Fibroblast of mammary gland (primary cell): Measurements from ENCODE around the gene HIP1.
"Not testable (repeated sequence)": the region's sequence is repeated elsewhere in the genome, so short reads cannot be mapped to it uniquely, and the experiment has no call there.

Source experiments
- DNase-seq: peaks from one replicate; pipeline ENCODE4 v3.0.0-alpha.2; 2010; ENCODE audit warnings: low read depth
- H3K4me3 ChIP-seq: 2 replicates; pipeline ENCODE4 v1.5.1; 2011; ENCODE audit warnings: low read depth, mild to moderate bottlenecking, low read length, moderate library complexity; ENCODE audit not compliant: control insufficient read depth
- CTCF ChIP-seq: conservative IDR thresholded peaks from 2 replicates; pipeline ENCODE4 v1.5.1; 2011; ENCODE audit warnings: low read depth, low read length, inconsistent platforms; ENCODE audit not compliant: control insufficient read depth, insufficient read depth

The HIP1 gene

DNA sequence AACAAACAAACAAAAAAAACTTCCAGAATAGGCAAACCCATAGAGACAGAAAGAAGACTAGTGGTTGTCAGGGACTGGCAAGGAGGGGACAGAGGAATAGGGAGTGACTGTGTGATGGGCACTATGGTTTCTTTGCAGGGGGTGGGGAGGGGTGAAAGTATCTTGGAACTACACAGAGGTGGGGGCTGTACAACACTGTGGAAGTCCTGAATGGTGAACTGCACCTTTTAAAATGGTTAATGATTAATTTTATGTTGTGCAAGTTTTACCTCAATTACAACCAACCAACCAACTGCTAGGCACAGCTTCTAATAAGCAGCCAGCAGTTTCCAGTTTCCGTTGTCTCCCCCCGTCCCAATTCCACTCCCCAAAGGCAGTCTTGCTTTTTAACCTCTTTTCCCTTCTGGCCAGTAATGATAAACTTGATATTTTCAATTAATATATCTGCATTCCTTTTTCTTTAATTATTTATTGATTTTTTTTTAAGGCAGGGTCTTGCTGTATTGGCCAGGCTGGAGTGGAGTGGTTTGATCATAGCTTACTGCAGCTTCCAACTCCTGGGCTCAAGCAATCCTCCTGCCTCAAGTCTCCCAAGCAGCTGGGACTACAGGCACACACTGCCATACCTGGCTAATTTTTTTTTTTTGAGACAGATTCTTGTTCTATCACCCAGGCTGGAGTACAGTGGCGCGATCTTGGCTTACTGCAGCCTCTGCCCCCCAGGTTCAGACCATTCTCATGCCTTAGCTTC is 46.8 kb downstream of the HIP1 start:
- TF ChIP-seq CTCF, result no peak
- no peak for DNase-seq
- no peak overlapping the region for H3K4me3 ChIP-seq

- no peak for DNase-seq
- H3K4me3 ChIP-seq, result no peak overlapping the region
- TF ChIP-seq CTCF, result no peak
Measured at GRCh38 chr7:75690121-75690523, 48.6 kb downstream of the HIP1 start.

DNA sequence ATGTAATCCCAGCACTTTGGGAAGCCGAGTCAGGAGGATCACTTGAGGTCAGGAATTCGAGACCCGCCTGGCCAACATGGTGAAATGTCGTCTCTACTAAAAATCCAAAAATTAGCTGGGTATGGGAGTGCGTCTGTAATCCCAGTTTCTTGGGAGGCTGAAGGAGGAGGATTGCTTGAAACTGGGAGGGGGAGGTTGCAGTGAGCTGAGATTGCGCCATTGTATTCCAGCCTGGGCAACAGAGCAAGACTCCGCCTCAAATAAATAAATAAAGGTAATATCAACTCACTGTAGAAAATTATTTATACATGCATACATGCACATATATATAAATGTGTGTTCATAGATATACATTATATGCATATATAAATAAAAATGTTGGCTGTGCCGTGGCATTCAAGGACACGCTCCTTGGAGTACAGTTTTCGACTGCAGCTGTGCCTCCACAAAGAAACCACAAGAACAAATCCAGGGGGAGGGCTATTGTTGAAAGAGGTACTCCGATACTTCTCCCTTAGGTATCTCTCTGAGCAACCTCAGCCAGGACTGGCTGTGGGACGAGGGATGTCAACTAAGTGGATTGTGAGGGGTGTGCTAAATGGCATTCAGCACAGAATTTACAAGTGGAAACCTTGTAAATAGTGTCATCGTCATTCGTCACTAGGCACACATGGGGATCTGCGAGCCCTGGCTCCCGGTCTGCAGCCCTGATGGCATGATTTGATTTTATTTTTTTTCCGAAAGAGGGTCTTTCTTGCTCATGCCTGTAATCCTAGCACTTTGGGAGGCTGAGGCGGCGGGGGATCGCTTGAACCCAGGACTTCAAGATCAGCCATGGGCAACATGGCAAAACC is 49.3 kb downstream of the HIP1 start:
- no peak for TF ChIP-seq CTCF
- DNase-seq, result no peak
- no peak overlapping the region for H3K4me3 ChIP-seq

DNA sequence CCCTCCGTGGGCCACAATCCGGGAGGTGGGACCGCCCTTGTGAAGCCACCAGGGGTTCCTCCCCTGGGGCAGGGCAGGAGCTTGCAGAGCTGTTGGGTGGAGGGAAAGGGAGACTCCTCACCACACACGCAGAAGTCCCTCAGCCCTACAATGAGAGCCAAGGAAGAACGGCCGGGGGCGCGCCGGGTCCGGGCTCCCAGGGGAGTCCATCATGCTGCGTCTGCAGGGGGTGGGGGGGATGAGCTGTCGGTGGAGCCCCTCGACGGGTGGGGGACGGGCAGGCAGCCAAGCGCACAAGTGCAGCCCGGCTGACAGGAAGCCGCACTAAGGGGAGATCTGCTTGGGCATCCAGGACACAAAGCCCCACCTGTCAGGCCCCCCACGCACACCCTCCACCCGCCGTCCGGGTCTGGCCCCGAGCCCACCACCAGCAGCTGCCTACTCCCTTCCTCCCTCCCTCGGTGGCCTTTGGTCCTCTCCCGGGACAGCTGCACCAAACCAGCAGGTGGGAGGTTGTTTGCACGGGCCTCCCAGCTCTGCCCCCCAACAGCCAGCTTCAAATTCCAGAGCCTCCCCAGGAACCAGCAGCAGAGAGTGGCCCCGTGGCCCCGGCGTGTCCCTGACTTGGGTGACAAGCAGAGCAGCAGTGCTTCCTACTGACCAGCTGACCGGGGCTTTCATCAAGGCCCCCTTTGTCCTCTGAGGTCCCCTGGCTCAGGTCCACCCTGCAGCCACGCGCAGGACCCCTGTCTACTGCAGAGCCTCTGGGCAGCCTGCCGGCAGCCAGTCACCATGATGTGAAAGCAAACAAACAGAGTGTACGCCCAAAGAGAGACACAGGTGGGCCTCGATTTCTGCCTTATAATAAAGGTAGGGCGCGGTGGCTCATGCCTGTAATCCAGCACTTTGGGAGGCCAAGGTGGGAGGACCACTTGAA is 50.3 kb downstream of the HIP1 start:
- TF ChIP-seq CTCF, result no peak
- no peak for DNase-seq
- H3K4me3 ChIP-seq, result no peak overlapping the region

- TF ChIP-seq CTCF, result no peak
Measured at GRCh38 chr7:75687246-75688088, 51.3 kb downstream of the HIP1 start.

DNA sequence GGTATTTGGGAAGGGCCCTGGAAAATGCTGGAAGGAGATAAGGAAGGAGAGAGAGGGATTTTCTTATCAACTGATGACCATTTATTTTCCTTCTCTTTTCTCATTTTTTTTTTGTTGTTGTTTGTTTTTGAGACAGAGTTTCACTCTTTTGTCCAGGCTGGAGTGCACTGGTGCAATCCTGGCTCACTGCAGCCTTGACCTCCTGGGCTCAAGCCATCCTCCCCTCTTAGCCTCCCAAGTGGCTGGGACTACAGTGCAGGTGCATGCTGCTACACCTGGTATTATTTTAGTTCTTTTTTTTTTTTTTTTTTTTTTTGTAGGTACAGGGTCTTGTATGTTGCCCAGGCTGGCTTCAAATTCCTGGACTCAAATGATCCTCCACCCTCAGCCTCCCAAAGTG is 52.2 kb downstream of the HIP1 start:
- no peak for DNase-seq
- H3K4me3 ChIP-seq, result no peak overlapping the region
- TF ChIP-seq CTCF, result no peak

More at GRCh38 chr7:75687246-75688088, 51.3 kb downstream of the HIP1 start:
- DNase-seq, result no peak
- H3K4me3 ChIP-seq, result no peak overlapping the region

- not testable (repeated sequence) for DNase-seq, H3K4me3 ChIP-seq
Measured at GRCh38 chr7:75682052-75682451, 56.7 kb downstream of the HIP1 start.
